Ishikawa (cell line): ENCODE data around the gene IRX1.

Source experiments
- CEBPB ChIP-seq: IDR thresholded peaks from 2 replicates; pipeline ENCODE4 v1.6.1; 2012
- CREB1 ChIP-seq: IDR thresholded peaks from 2 replicates; pipeline ENCODE4 v1.6.1; 2012; ENCODE audit warnings: low read depth
- EGR1 ChIP-seq: IDR thresholded peaks from 2 replicates; pipeline ENCODE4 v1.6.1; 2012
- EP300 ChIP-seq: IDR thresholded peaks from 2 replicates; pipeline ENCODE4 v1.6.1; 2012; ENCODE audit warnings: borderline replicate concordance
- FOXM1 ChIP-seq: IDR thresholded peaks from 2 replicates; pipeline ENCODE4 v1.6.1; 2012; ENCODE audit warnings: low read depth, borderline replicate concordance
- MAX ChIP-seq: IDR thresholded peaks from 2 replicates; pipeline ENCODE4 v1.6.1; 2012
- NFIC ChIP-seq: IDR thresholded peaks from 2 replicates; pipeline ENCODE4 v1.6.1; 2012
- RAD21 ChIP-seq: IDR thresholded peaks from 2 replicates; pipeline ENCODE4 v1.6.1; 2012; ENCODE audit warnings: low read depth
- REST ChIP-seq: IDR thresholded peaks from 2 replicates; pipeline ENCODE4 v1.6.1; 2012; ENCODE audit warnings: low read depth, mild to moderate bottlenecking
- TAF1 ChIP-seq: IDR thresholded peaks from 2 replicates; pipeline ENCODE4 v1.6.1; 2012; ENCODE audit warnings: low read depth, mild to moderate bottlenecking
- TCF12 ChIP-seq: IDR thresholded peaks from 2 replicates; pipeline ENCODE4 v1.6.1; 2012; ENCODE audit warnings: low read depth
- TEAD4 ChIP-seq: IDR thresholded peaks from 2 replicates; pipeline ENCODE4 v1.6.1; 2012
- USF1 ChIP-seq: IDR thresholded peaks from 2 replicates; pipeline ENCODE4 v1.6.1; 2012
- YY1 ChIP-seq: IDR thresholded peaks from 2 replicates; pipeline ENCODE4 v1.6.1; 2012; ENCODE audit warnings: low read depth
- ZBTB7A ChIP-seq: IDR thresholded peaks from 2 replicates; pipeline ENCODE4 v1.6.1; 2012; ENCODE audit warnings: low read depth

The IRX1 gene

GRCh38 chr5:3650320-3650719 lies 54.7 kb downstream of the IRX1 start:
- no peak for TF ChIP-seq CREB1
- no peak for TF ChIP-seq EP300
- TF ChIP-seq YY1: no peak
- TF ChIP-seq USF1: no peak
- no peak for TF ChIP-seq RAD21
- TF ChIP-seq MAX: no peak
- TF ChIP-seq EGR1: no peak
- no peak for TF ChIP-seq CEBPB
- TF ChIP-seq TEAD4: no peak
- TF ChIP-seq TAF1: no peak
- no peak for TF ChIP-seq TCF12
- TF ChIP-seq REST: no peak
- TF ChIP-seq FOXM1: no peak
- TF ChIP-seq ZBTB7A: no peak
- no peak for TF ChIP-seq NFIC

GRCh38 chr5:3650868-3651267 lies 55.2 kb downstream of the IRX1 start:
- TF ChIP-seq EP300 (no peak), NFIC (no peak), TAF1 (no peak), FOXM1 (no peak), YY1 (no peak), TCF12 (no peak), CREB1 (no peak), RAD21 (no peak), EGR1 (no peak), CEBPB (no peak), REST (no peak), TEAD4 (no peak), USF1 (no peak), MAX (no peak)
